GM18873 (cell line): ENCODE data around the gene ETV7.
"Not testable (repeated sequence)": the region's sequence is repeated elsewhere in the genome, so short reads cannot be mapped to it uniquely, and the experiment has no call there.

Source experiments
- ATAC-seq: cut with Tn5 transposase; IDR thresholded peaks from one replicate; pipeline ENCODE4 v1.9.1; 2021; ENCODE audit warnings: mild to moderate bottlenecking, moderate library complexity, moderate number of reproducible peaks; ENCODE audit not compliant: unreplicated experiment, low FRiP score

The ETV7 gene

GRCh38 chr6:36368421-36368820 is 19.0 kb downstream of the ETV7 start:
- no peak for ATAC-seq

DNA sequence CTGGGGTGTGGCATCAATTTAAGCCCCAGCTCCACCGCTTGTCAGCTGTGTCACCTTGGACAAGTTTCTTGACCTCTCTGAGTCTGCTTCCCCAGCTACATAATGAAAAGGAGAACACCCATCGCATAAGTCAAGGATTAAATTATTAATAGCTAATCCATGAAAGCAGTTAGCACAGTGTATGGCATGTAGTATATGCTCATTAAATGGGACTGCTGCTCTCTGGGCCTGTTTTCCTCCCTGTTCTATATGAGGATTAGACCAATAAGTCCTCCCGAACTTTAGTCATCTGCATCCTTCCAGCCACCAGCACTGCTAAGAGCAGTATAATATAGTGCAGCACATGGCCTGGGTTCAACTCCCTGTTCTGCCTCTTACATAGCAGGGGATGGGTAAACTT is 19.7 kb downstream of the ETV7 start:
- no peak for ATAC-seq

- ATAC-seq, result no peak
Observed at GRCh38 chr6:36364669-36365479, 22.6 kb downstream of the ETV7 start.

GRCh38 chr6:36364061-36364635 is 23.3 kb downstream of the ETV7 start:
- not testable (repeated sequence) for ATAC-seq

GRCh38 chr6:36363371-36363752 is 24.1 kb downstream of the ETV7 start:
- ATAC-seq, result not testable (repeated sequence)

- ATAC-seq, result no peak
Observed at GRCh38 chr6:36362551-36363370, 24.7 kb downstream of the ETV7 start.

DNA sequence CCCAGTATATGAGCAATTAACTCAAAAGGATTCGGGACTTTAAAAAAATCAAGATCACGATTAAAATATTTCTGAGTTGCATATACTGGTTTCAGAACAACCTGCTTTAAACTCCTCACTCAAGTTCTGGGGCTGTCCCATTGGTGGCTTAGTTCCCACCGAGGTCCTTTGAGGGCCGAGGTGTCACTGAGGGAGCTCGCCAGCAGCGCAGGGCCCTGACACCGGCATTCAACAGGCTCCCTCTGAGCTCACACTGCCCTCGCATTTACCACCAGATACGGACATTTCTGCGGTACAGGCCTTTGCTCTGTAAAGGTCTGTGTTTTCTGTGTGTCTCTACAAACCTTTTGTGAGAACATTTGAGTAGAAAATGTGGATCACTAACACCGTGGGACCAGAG is 26.4 kb downstream of the ETV7 start:
- no peak for ATAC-seq

GRCh38 chr6:36360241-36361054 is 27.0 kb downstream of the ETV7 start:
- no peak for ATAC-seq

DNA sequence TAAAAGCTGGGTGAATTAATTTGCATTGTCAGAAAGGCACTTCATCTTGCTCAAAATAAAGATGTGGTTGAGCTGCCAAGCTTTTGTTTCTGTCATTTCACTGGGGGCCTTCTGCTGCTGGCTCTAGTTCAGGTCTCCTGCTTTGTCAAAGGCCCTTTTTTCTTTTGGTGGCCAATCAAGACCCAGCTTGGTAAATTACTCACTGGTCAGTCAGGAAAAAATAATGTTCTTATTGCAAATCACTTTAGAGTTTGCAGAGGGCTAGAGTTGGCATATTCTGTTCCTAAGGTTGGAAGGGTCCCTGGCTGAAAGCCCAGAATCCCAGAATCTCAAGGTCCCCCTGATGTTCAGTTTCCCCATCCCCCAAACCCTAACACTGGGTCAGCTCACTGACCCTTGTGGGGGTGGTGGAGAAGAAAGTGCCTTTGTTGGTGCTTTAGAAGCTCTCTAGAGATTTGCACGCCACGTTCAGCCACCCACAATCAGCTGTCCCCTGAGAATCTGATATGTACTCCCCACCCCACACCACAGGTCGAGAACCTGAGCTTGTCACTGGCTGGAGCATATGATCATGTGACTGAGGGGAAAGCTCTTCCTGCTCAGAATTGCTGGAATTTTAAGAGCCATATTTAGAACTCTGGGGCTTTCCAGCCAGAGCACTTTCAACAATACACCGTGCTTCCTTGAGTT is 29.1 kb downstream of the ETV7 start:
- no peak for ATAC-seq

- ATAC-seq, result no peak
Observed at GRCh38 chr6:36357872-36358225, 29.6 kb downstream of the ETV7 start.

DNA sequence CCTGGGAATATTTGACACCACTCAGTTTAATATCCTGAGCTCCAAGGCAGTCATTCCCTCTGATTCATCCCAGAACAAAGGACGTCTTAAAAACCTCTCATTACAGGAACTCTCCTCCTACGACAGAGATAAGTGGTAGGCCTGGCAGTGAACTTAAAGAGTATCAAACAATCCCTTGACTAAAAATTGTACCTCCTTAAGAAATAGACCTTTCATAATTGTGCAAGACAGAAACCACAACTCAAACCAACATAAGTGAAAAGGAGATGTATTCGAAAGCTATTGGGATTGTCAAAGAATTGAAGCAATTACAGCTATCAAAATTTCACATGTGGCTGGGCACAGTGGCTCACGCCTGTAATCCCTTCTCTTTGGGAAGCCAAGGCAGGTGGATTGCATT is 31.6 kb downstream of the ETV7 start:
- no peak for ATAC-seq

- ATAC-seq, result no peak
Observed at GRCh38 chr6:36353411-36353915, 34.0 kb downstream of the ETV7 start.

DNA sequence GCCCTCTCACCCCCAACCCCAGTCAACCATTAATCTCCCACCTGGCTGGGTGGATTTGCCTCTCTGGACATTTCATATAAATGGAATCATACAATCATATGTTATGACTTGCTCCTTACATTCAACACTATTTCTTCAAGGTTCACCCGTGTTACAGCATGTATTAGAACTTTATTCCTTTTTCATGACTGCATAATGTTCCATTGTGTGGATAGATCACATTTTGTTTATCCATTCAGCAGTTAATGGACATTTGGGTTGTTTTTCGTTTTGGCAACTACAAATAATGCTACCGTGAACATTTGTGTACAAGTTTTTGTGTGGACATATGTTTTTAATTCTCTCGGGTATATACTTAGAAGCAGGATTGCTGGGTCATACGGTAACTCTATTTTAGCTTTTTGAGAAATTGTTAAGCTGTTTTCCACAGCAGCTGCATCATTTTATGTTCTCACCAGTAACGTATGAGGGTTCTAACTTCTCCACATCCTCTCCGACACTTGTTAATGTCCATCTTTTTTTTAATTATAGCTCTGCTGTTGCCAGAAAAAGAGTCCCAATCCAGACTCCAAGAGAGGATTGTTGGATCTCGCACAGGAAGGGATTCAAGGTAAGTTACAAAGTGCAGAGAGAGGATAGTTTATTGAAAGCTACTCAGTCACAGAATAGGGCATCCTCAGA is 34.9 kb downstream of the ETV7 start:
- no peak for ATAC-seq

DNA sequence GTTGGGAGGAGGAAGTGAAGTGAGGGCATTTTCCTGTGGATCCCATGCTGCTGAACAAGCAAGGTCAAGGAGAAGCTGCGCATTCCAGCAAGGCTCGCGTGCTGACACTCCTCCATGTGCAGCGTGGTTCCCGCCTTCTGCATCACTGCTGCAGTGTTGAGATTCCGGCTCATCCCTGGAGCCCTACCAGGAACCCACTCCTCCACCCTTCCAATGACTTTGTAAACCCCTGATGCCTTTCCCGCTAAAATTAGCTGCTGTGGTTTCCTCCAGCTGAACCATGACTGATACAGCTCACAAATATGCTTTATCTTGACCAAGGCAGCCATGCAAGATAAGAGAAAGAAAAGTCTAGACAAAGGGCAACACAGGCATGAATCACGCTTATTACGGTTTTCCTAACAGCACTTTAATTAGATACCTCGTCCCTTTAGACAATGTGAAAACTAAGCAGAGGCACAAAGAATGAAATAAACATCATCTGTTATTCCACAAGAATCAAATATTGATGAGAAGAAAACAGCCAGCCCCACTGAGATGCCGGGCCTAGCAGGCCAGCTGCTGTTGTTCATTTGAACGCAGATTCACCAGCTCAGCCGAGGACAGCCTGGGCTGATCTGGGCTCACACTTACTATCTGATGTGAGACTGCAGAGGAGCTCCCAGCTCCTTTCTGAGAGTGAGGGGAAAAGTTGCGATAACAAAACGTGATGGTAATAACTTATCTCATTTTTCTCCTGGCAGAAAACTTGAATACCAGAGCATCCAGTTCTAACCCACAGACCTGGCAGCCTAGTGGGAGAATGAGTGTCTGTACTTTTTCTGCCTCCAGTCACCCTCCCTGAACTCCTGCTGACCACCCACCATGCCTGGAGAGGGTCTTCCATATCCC is 36.5 kb downstream of the ETV7 start:
- no peak for ATAC-seq

GRCh38 chr6:36350082-36350481 is 37.4 kb downstream of the ETV7 start:
- ATAC-seq, result no peak

GRCh38 chr6:36349240-36349639 is 38.2 kb downstream of the ETV7 start:
- no peak for ATAC-seq

DNA sequence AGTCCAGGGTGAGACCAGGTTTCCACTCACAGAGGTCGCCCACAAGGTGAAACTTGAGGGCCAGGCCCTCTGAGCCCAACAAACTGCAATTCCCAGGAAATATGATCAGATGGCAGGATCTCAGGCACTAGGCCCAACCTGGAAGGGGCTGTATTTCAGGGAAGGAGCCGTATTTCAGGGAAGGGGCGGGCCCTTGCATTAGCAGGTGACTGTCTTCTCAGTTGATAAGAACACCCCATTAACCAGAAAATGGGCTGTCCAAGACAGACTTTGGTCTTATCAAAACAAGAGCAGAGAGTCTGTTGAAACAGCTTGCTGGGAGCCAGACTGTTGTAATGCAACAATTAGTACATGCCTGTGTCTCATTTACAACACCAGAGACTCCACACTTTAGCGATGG is 39.8 kb downstream of the ETV7 start:
- no peak for ATAC-seq

- no peak for ATAC-seq
Observed at GRCh38 chr6:36346486-36347273, 40.8 kb downstream of the ETV7 start.
